ENCODE results near the gene YWHAB. TPM values are rescaled to one million over a fixed set of nuclear protein-coding genes. Genes with fewer than 3 reads are reported as not detected.

The YWHAB gene
- total RNA-seq, 4 donors from 2014 or later: 139 to 182 (median 164) TPM

DNA sequence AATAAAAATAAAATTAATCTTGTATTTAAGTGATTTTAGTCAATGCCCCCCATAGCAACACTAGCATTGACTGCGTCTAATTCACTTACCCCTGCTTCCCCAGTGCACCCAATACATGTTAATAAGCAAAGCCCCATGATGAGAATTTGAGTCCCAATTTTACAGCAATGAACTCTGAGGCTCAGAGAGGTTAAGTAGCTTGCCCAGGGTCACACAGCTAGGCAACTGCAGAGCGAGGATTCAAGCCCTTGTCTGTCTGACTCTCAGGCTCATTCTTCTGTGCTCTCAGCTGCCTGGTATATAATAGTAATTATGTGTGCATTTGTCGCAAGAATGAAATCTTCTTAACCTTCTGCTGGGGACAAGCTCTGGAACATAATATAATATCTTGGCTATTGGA is 32.8 kb downstream of the YWHAB start:
- intact Hi-C loops (cut with DNase I): no loop called here
- TF ChIP-seq POLR2A (IDR thresholded peaks at IDR 0.05): no peak
- TF ChIP-seq, protein P1, sequence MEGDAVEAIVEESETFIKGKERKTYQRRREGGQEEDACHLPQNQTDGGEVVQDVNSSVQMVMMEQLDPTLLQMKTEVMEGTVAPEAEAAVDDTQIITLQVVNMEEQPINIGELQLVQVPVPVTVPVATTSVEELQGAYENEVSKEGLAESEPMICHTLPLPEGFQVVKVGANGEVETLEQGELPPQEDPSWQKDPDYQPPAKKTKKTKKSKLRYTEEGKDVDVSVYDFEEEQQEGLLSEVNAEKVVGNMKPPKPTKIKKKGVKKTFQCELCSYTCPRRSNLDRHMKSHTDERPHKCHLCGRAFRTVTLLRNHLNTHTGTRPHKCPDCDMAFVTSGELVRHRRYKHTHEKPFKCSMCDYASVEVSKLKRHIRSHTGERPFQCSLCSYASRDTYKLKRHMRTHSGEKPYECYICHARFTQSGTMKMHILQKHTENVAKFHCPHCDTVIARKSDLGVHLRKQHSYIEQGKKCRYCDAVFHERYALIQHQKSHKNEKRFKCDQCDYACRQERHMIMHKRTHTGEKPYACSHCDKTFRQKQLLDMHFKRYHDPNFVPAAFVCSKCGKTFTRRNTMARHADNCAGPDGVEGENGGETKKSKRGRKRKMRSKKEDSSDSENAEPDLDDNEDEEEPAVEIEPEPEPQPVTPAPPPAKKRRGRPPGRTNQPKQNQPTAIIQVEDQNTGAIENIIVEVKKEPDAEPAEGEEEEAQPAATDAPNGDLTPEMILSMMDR (IDR thresholded peaks at IDR 0.05): no peak
- no peaks in the 10 kb centered on the region for H3K27me3 ChIP-seq
- no peak for DNase-seq
- H3K9me3 ChIP-seq: no peaks in the 10 kb centered on the region
- peaks cover 0 to 9% of the 10 kb centered on the region in 2 donors for H3K36me3 ChIP-seq
- no peaks in the 10 kb centered on the region for H3K4me1 ChIP-seq
- H3K27ac ChIP-seq: no peak overlapping the region
- no peak overlapping the region for H3K4me3 ChIP-seq (replicated peaks in 1 of 3)
- 96 to 99% methylated on average over 3 of the region's 3 CpGs for WGBS, 2 donors

DNA sequence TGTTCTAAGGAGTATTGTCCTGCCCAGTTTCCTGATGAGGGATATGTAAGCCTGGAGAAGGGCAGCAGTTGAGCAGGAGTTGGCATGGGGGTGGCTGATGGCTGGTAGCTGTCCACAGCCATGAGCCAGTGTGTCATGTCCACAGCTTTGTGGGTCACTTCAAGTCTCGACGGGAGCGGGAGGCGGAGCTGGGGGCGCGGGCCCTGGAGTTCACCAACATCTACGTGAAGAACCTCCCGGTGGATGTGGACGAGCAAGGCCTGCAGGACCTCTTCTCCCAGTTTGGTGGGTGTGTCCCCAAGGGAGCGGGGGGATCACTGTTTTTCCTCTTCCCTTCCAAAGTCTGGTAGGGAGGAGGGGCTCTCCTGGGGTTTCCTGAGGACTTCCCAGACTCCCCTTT is 33.3 kb downstream of the YWHAB start:
- Histone ChIP-seq H3K4me3 (replicated peaks in 1 of 3) (no peak overlapping the region), H3K27ac (no peak overlapping the region), H3K4me1 (no peaks in the 10 kb centered on the region), H3K9me3 (no peaks in the 10 kb centered on the region), H3K36me3 (peaks cover 0 to 9% of the 10 kb centered on the region in 2 donors), H3K27me3 (no peaks in the 10 kb centered on the region)
- intact Hi-C loops (cut with DNase I): no loop called here
- no peak for DNase-seq
- no peak for TF ChIP-seq POLR2A (IDR thresholded peaks at IDR 0.05)
- TF ChIP-seq, protein P1 (IDR thresholded peaks at IDR 0.05): no peak
- WGBS, 2 donors: 93 to 95% methylated on average over 10 of the region's 10 CpGs

DNA sequence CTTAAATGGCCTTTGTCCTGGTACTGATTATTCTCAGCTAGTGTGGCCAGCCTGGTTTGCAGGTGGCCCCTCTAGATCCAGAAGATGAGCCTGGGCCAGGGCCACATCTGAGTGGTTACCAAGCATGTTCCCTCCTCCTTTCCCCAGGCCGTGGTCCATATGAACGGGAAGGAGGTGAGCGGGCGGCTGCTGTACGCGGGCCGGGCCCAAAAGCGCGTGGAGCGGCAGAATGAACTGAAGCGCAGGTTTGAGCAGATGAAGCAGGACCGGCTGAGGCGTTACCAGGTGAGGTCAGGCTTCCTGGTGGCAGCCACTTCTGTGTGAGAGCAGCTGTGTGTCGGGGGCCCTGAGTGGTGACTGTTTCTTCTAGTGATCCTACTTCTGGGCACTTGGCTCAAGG is 35.9 kb downstream of the YWHAB start:
- H3K4me1 ChIP-seq: no peaks in the 10 kb centered on the region
- H3K36me3 ChIP-seq: peaks cover 0 to 9% of the 10 kb centered on the region in 2 donors
- intact Hi-C loops (cut with DNase I): no loop called here
- H3K4me3 ChIP-seq (replicated peaks in 1 of 3): no peak overlapping the region
- H3K27ac ChIP-seq: no peak overlapping the region
- TF ChIP-seq POLR2A (IDR thresholded peaks at IDR 0.05): no peak
- TF ChIP-seq, protein P1 (IDR thresholded peaks at IDR 0.05): no peak
- 97 to 98% methylated on average over 14 of the region's 14 CpGs for WGBS, 2 donors
- no peak for DNase-seq
- H3K9me3 ChIP-seq: no peaks in the 10 kb centered on the region
- no peaks in the 10 kb centered on the region for H3K27me3 ChIP-seq

DNA sequence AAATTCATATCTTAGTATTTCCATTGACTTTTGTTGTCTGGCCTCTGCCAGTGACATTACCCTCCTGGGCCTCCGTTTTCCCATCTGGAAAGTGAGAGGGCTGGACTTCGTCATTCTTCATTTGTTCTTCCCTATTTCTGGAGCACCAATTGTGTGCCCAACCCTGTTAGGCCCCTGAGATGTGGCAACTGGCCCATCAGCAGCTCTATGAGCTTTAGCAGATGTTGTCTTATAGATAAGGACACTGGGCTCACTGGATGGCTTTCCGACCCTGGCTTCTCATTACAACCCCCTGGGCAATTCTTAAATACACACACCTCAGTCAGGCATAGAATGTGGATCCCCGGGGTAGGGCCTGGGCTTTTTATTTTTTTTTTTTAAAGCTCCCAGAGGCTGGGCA is 39.0 kb downstream of the YWHAB start:
- no peak for DNase-seq
- Histone ChIP-seq H3K36me3 (peaks cover 0 to 6% of the 10 kb centered on the region in 2 donors), H3K27ac (no peak overlapping the region), H3K27me3 (no peaks in the 10 kb centered on the region), H3K4me1 (no peaks in the 10 kb centered on the region), H3K9me3 (no peaks in the 10 kb centered on the region), H3K4me3 (replicated peaks in 1 of 3) (no peak overlapping the region)
- no peak for TF ChIP-seq POLR2A (IDR thresholded peaks at IDR 0.05)
- TF ChIP-seq, protein P1 (IDR thresholded peaks at IDR 0.05): no peak
- intact Hi-C loops (cut with DNase I): no loop called here
- 88 to 89% methylated on average over 4 of the region's 4 CpGs for WGBS, 2 donors

DNA sequence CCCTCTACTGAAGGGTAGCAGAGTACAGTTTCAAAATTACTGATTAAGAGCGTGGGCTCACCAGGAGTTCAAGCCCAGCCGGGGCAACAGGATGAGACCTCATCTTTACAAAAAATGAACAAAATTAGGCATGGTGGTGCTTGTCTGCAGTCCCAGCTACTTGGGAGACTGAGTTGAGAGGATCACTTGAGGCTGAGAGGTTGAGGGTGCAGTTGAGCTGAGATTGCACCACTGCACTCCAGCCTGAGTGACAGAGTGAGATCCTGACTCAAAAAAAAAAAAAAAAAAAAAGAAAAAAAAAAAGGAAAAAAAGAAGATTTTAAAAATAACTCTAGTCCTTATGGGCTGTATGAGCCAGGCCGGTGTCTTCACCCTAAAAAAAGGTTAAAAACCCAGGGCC is 43.1 kb downstream of the YWHAB start:
- no peak for TF ChIP-seq POLR2A (IDR thresholded peaks at IDR 0.05)
- TF ChIP-seq, protein P1 (IDR thresholded peaks at IDR 0.05): no peak
- Histone ChIP-seq H3K27ac (no peak overlapping the region), H3K4me3 (replicated peaks in 1 of 3) (no peak overlapping the region), H3K36me3 (peaks cover 0 to 3% of the 10 kb centered on the region in 2 donors), H3K4me1 (no peaks in the 10 kb centered on the region), H3K9me3 (no peaks in the 10 kb centered on the region), H3K27me3 (no peaks in the 10 kb centered on the region)
- WGBS, 2 donors: 70 to 76% methylated on average over 3 of the region's 3 CpGs
- intact Hi-C loops (cut with DNase I): no loop called here
- no peak for DNase-seq
